ENCODE data around the gene VPS37C. TPM values are rescaled to one million over a fixed set of nuclear protein-coding genes. Genes with fewer than 3 reads are reported as not detected.
"Not testable (repeated sequence)": the region's sequence is repeated elsewhere in the genome, so short reads cannot be mapped to it uniquely, and the experiment has no call there.

Gene VPS37C
- total and polyA plus RNA-seq, 9 of the 15 experiments (the other 6 are each of a cell fraction or from before 2014, with no cell fraction given): 0.62 to 29.8 (median 11.5) TPM

- 0 out of 2 replicates have a peak, but pooled peaks have one; percentile 30 for TF ChIP-seq ZBTB26 (CRISPR knock-in tag; IDR thresholded peaks at IDR 0.05)
- peak; percentile 94 for TF ChIP-seq ZNF512 (tag; IDR thresholded peaks at IDR 0.05)
- in situ Hi-C loops (cut with MboI): not testable (repeated sequence)
- WGBS (ENCODE audit: insufficient coverage, low coverage, missing lambda C conversion rate): 2% methylated on average over 7 of the region's 18 CpGs
Observed at GRCh38 chr11:61202950-61203746, 41.9 kb upstream of the VPS37C start, which contains the start of gene PGA3. Gene PGA3 (plus strand): TSS chr11:61203515. CDS start chr11:61203565, 50 bp downstream.

More at GRCh38 chr11:61202950-61203746, 41.9 kb upstream of the VPS37C start, which contains the start of gene PGA3:
- H2AFZ ChIP-seq (ENCODE audit: low read depth, low read length); H3K4me3 ChIP-seq; H3K36me3 ChIP-seq (ENCODE audit: control insufficient read depth, insufficient read depth, low read length); DNase-seq (ENCODE audit: extremely low read depth in 1 of 4, low spot score in 3 of 4); BruUV-seq (replicated peaks); H4K20me1 ChIP-seq (replicated peaks; ENCODE audit: control insufficient read depth, insufficient read depth, low read length); H3K4me2 ChIP-seq (ENCODE audit: insufficient read depth, low read length); H3K27ac ChIP-seq (ENCODE audit: extremely low read depth, low read depth, low read length); H3K9me1 ChIP-seq (ENCODE audit: control insufficient read depth, insufficient read depth, low read length); FAIRE-seq; H3K4me1 ChIP-seq (replicated peaks in 1 of 2; ENCODE audit: control insufficient read depth in 2 of 2, insufficient read depth in 2 of 2, low read length in 2 of 2); CTCF ChIA-PET (ENCODE audit: low intra/inter-chr PET ratio); intact Hi-C loops (cut with micrococcal nuclease); H3K79me2 ChIP-seq (ENCODE audit: control insufficient read depth, insufficient read depth, low read length); H3K9ac ChIP-seq (ENCODE audit: insufficient read depth in 1 of 2, low read depth in 2 of 2, low read length in 2 of 2); POLR2A ChIA-PET; H3K9me3 ChIP-seq (replicated peaks; ENCODE audit: control insufficient read depth, insufficient read depth, low read depth, low read length): not testable (repeated sequence)
- peaks cover 12 to 32% of the 10 kb centered on the region in 2 experiments; a peak in 4 of 5 replicates for H3K27me3 ChIP-seq (ENCODE audit: control insufficient read depth in 2 of 2, insufficient read depth in 2 of 2, low read length in 2 of 2)
- peak; percentile 22; the same call in 1 of the 3 replicates for ATAC-seq
